GM12865 (cell line): ENCODE results near the gene CPVL.

ENCODE experiments used
- DNase-seq: peaks from one replicate; pipeline ENCODE4 v3.0.0; 2010; ENCODE audit warnings: low read depth
- H3K4me3 ChIP-seq: 2 replicates; pipeline ENCODE4 v1.5.1; 2011; ENCODE audit warnings: mild to moderate bottlenecking, low read depth, low read length, control low read depth
- CTCF ChIP-seq: IDR thresholded peaks from 2 replicates; pipeline ENCODE4 v1.5.1; 2011; ENCODE audit warnings: low read length, control low read depth, low read depth, inconsistent platforms; ENCODE audit not compliant: insufficient read depth; ENCODE audit errors: missing control alignments

The CPVL gene

GRCh38 chr7:29090151-29090805, 56.1 kb downstream of the CPVL start:
- no peak for TF ChIP-seq CTCF
- no peak for DNase-seq
- H3K4me3 ChIP-seq = no peak overlapping the region

GRCh38 chr7:29087840-29088170, 58.5 kb downstream of the CPVL start:
- TF ChIP-seq CTCF = no peak
- H3K4me3 ChIP-seq = no peak overlapping the region

GRCh38 chr7:29086545-29086944, 59.8 kb downstream of the CPVL start:
- no peak for DNase-seq

More at GRCh38 chr7:29087840-29088170, 58.5 kb downstream of the CPVL start:
- no peak for DNase-seq

DNA sequence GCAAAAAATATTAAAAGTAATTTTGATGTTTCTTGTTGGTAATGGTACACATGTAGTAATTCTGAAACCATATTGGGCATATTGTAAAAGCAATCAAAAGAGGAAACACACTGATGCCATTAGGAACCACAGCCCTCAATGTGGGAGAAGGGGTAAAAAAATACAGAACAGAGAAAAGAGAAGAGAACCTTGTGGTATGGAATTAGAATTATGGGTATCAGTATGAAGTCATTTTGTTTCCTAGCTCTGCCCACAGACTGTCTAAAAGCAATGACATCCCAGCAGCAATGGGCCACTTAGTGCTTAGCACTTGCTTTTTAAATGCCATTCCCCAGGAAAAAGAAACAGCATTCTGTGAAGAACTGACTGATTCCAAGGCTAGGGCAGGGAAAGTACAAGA, 61.5 kb downstream of the CPVL start:
- no peak overlapping the region for H3K4me3 ChIP-seq
- TF ChIP-seq CTCF = no peak
- DNase-seq = peak; percentile 20

More at GRCh38 chr7:29086545-29086944, 59.8 kb downstream of the CPVL start:
- no peak overlapping the region for H3K4me3 ChIP-seq
- no peak for TF ChIP-seq CTCF

DNA sequence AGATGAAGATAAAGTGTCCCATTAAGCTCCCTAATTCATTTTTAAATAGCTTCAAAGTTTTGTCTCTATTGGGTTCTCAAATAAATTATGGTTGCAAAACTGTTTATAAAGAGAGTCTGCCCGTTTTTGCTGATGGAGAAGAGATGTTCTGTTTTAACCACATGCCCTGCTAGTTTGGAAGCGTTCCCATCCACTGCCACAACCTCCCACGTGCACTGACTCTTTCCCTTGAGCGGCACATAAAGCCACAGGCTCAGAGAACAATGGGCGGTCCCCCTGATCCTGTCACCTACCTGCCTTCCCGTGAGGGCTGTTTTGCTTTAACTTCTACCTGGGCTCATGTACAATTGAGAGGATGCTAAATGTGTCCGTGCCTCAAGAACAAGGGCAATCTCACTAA, 65.5 kb downstream of the CPVL start:
- H3K4me3 ChIP-seq = no peak overlapping the region
- no peak for TF ChIP-seq CTCF
- DNase-seq = no peak

DNA sequence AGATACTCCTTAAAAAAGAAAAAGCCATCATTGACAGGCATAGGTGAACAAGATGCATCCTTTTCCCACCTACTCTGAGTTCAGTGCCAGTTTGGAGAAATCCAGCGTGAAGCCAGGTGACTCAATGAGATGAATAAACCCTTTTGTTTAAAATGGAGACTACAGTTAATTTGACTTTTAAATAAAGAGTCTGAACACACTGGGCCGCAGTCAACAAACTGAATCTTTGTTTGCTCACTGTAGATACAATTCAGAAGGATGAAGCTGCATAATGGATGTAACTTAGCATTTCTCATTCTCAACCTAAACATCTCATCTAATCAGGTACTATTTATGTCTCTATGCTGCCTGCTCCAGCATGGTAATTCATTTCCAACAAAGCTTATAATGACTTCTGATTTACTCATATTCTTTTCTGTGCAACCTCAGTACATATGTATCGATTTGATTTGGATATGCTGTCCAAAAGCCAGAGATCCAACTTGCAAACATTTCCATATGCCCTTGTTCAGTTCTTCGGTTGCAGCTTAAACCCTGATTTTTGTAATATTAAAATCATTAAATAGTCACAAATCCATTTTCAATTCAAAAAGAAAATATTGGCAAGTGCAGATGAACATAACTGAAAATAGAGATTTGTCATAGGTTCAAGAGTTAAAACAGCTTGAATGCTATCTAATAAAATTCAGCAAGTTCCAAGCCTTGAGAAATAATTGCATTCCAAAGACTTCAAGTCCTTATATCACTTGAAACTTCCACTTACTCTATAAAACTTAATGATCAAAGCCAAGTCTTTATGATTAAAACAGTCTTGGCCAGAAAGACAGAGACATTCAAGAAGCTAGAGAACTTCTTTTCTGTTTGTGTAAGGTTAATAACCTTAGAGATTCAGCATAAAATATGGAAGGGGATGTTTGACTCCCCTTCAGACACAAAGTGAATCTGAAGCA, 67.8 kb downstream of the CPVL start:
- no peak for TF ChIP-seq CTCF
- DNase-seq = no peak
- H3K4me3 ChIP-seq = no peak overlapping the region
